ENCODE measurements around the gene CHTF8.
A peak's percentile ranks its signal among the peaks of the same experiment; 100 is the strongest.

The CHTF8 gene

DNA sequence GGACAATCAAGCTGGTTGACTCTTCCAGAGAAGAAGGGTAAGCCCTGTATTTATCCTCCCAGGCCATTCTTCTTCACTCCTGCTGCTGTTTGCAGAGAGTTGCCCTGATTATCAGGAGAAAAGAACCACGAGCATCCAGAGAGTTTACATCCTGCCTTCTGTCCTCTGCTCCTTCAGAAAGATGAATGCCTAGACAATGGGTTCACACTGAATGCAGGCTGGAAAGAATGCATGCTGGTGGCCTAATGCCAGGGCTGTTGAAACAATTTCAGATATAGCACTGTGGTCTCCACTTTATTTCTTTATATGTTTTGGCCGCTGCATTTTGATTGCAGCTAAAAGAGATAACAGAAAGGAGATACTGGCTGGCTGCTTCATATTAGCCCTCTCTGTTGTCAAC lies 48.1 kb downstream of the CHTF8 start:
- no peak for DNase-seq

DNA sequence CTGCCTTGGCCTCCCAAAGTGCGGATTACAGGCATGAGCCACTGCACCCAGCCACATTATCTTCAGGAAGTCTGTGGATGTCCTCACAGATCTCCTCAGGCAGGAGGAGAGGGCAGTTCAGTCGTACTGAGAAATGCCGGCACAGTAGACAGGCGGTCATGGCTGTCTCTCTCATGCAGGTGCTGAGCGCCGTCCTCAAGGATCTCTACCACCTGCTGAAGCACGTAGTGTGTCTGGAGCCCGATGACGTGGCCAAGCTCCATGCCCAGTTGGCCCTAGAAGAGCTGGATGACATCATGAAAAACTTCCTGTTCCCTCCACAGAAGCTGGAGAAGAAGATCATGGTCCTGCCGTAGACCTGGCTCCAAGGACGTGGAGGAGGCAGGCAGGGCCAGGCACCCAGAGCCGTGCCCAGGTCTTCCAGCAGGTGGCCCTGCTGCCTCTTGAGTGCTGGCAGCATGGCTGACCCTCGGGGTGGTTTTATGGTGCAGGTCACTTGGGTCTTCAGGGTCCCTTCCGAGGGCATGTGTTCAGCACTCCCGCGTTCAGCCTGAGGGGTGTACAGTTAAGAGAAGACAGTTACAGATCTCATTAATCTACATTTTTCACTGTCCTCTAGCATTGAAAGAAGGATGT lies 49.0 kb downstream of the CHTF8 start:
- DNase-seq, result no peak

DNA sequence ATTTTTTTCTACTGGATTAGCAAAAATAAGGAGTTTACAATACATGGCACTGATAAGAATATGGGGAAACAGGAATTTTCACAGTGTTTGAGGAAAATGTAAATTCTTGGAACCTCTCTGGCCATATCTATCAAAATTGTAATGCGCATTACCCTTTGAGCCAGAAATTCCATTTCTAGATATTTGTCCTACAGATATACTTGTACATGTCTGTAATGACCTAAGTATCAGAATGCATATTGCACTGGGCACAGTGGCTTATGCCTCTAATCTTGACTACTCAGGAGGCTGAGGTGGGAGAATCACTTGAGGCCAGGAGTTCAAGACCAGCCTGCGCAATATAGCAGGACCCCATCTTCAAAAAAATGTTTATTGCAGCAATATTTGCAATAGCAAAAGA lies 52.7 kb downstream of the CHTF8 start:
- DNase-seq, result no peak

GRCh38 chr16:69078073-69078472 lies 54.3 kb downstream of the CHTF8 start:
- DNase-seq, result no peak

DNA sequence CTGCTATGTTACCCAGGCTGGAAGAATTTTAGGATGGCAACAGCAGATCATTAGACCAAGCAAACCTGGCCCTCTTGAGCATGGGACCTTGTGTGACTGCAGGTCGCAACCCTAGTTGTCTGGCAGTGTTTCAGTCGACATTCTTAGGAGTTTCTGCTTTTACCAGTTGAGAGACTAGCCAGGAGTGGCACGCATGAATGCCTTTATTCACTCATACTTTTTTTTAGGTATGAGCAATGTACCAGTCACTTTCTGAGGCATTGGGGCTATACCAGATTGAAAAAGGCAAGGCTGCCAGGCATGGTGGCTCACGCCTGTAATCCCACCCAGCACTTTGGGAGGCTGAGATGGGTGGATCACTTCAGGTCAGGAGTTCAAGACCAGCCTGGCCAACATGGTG lies 55.1 kb downstream of the CHTF8 start:
- no peak for DNase-seq

DNA sequence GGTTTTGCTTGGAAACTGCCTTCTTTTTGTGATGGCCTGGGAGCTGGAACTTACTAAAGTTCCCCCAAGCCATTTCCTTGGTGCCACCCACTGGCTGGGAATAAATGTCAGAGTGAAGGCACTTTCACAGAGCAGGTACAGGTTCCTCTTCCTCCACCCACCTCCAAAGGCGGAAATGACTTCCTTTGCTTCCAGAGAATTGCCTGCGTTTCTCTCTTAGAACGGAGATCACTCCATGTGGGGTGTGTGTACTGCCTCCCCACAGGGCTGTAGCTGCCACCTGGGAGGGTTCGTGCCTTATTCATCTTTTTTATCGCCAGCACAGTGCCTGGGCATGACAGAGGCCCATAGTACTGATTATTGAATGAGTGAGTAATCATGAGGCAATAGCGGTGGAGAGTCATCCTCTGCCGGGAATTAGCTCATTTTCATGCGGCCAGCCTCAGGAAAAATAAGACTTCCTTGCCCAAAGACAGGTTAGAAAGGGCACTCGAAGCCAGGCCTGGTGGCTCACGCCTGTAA lies 59.1 kb downstream of the CHTF8 start:
- DNase-seq, result peak; percentile 47

DNA sequence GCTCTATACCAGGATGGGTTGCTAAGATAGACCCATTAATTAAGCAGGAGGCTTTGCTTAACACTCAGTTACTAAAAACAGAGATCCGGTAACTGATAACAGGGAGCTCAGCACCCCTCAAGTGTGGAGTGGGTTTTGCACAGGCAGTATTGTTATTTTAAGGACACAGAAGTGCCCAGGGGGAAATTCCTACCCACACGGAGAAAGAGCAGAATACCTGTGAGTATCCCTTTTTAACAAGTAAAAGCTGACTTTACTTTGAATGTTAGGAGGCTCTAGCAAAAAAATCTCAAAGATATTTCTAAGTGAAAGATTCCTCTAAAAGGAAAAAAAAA lies 59.8 kb downstream of the CHTF8 start:
- no peak for DNase-seq

- DNase-seq, result no peak
These were observed 61.4 kb downstream of the CHTF8 start for GRCh38 chr16:69071036-69071435.

DNA sequence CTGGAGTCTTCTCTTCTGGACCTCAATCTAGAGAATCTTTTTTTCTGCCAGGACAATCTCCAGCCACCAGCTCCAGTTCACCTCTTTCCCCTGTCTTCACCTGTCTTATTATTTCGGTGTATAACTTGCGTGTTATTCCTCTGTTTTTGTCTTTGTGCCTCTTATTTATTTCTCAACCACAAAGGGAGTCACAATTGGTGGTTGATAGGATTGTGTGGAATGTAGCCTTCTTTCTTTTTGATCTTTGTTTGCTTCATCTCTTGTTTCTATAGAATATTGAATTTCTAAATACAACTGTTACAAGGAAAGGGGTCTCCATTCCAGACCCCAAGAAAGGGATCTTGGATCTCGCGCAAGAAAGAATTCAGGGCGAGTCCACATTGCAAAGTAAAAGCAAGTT lies 62.9 kb downstream of the CHTF8 start:
- no peak for DNase-seq
